Stimulated activated CD8-positive, alpha-beta memory T cell treated with anti-CD3 and anti-CD28 coated beads, Interleukin-12 subunit alpha, Interleukin-12 subunit beta, amount 100 ng/mL, for 24 hours (primary cell): ENCODE results near the gene ITGB5.

ENCODE experiments used
- DNase-seq: peaks from one replicate; pipeline ENCODE4 v3.0.0-alpha.2; 2020; ENCODE audit errors: extremely low read depth

The ITGB5 gene

GRCh38 chr3:124896824-124897526 lies 9.8 kb upstream of the ITGB5 start:
- DNase-seq = no peak

- DNase-seq = no peak
Observed at GRCh38 chr3:124895756-124896155, 8.6 kb upstream of the ITGB5 start.

- no peak for DNase-seq
Observed at GRCh38 chr3:124893526-124893925, 6.4 kb upstream of the ITGB5 start.

- DNase-seq = no peak
Observed at GRCh38 chr3:124890573-124891190, 3.5 kb upstream of the ITGB5 start.

GRCh38 chr3:124888482-124889441 lies 1.6 kb upstream of the ITGB5 start:
- no peak for DNase-seq

GRCh38 chr3:124887932-124888298 lies 750 bp upstream of the ITGB5 start:
- no peak for DNase-seq

- no peak for DNase-seq
Observed at GRCh38 chr3:124886168-124887056, 753 bp downstream of the ITGB5 start.

- no peak for DNase-seq
Observed at GRCh38 chr3:124885466-124886167, 1.5 kb downstream of the ITGB5 start.

GRCh38 chr3:124884474-124885101 lies 2.6 kb downstream of the ITGB5 start:
- no peak for DNase-seq

GRCh38 chr3:124883766-124884473 lies 3.2 kb downstream of the ITGB5 start:
- DNase-seq = no peak

GRCh38 chr3:124882816-124883747 lies 4.1 kb downstream of the ITGB5 start:
- no peak for DNase-seq

- no peak for DNase-seq
Observed at GRCh38 chr3:124881976-124882697, 5.0 kb downstream of the ITGB5 start.

GRCh38 chr3:124879337-124879680 lies 7.9 kb downstream of the ITGB5 start:
- DNase-seq = no peak

GRCh38 chr3:124878561-124879336 lies 8.4 kb downstream of the ITGB5 start:
- DNase-seq = no peak

GRCh38 chr3:124877674-124878073 lies 9.5 kb downstream of the ITGB5 start:
- no peak for DNase-seq

GRCh38 chr3:124876401-124876878 lies 10.7 kb downstream of the ITGB5 start:
- no peak for DNase-seq

- no peak for DNase-seq
Observed at GRCh38 chr3:124873226-124873625, 13.9 kb downstream of the ITGB5 start.
